ENCODE results near the gene GZMM.
A peak's percentile ranks its signal among the peaks of the same experiment; 100 is the strongest.

GZMM gene

GRCh38 chr19:577439-578392 lies 33.9 kb downstream of the GZMM start:
- Histone ChIP-seq H2AK5ac (ENCODE audit: low read length, severe bottlenecking) (peak overlapping the region; percentile 38), H3K79me1 (replicated peaks; ENCODE audit: low read length, poor library complexity, severe bottlenecking) (peaks cover 10% of the 10 kb centered on the region), H3K4me1 (ENCODE audit: control insufficient read depth, insufficient read depth, low read depth, low read length) (peaks cover 69% of the 10 kb centered on the region), H3K4me2 (ENCODE audit: low read length, poor library complexity, severe bottlenecking) (no peak overlapping the region), H2AFZ (ENCODE audit: low read depth, low read length) (no peak overlapping the region), H4K91ac (ENCODE audit: low read length) (no peak overlapping the region), H3K4me3 (ENCODE audit: insufficient read depth in 1 of 2, low read depth in 1 of 2, low read length in 2 of 2) (no peak overlapping the region), H2BK120ac (ENCODE audit: low read depth, low read length) (no peak overlapping the region), H3K9me3 (ENCODE audit: control insufficient read depth, low read length) (no peaks in the 10 kb centered on the region), H3K4ac (ENCODE audit: low read depth in 1 of 2, low read length in 2 of 2) (no peak overlapping the region), H3K14ac (ENCODE audit: low read length in 2 of 2) (no peak overlapping the region), H2BK12ac (ENCODE audit: low read length in 2 of 2) (peak overlapping the region in 1 of 2 experiments; percentile 40), H2BK5ac (ENCODE audit: low read depth, low read length, poor library complexity, severe bottlenecking) (no peak overlapping the region), H2BK15ac (ENCODE audit: low read depth, poor library complexity, severe bottlenecking) (no peak overlapping the region), H4K8ac (ENCODE audit: low read length) (peak overlapping the region; percentile 42), H3K36me3 (ENCODE audit: control insufficient read depth in 1 of 2, insufficient read depth in 2 of 2, low read depth in 1 of 2, low read length in 2 of 2) (peaks cover 16 to 57% of the 10 kb centered on the region in 2 experiments), H3K27me3 (ENCODE audit: control insufficient read depth in 1 of 2, insufficient read depth in 1 of 2, low read length in 2 of 2) (no peaks in the 10 kb centered on the region), H3K9ac (ENCODE audit: low read length) (no peak overlapping the region), H3K23ac (ENCODE audit: low read length in 2 of 2) (no peak overlapping the region), H3K18ac (ENCODE audit: low read depth in 1 of 2, low read length in 2 of 2) (no peak overlapping the region), H3K27ac (ENCODE audit: low read length, poor library complexity, severe bottlenecking) (no peak overlapping the region)
- 95% methylated on average over 64 of the region's 66 CpGs for WGBS
- no peak for DNase-seq

- peaks cover 28 to 73% of the 10 kb centered on the region in 2 experiments for H3K36me3 ChIP-seq (ENCODE audit: control insufficient read depth in 1 of 2, insufficient read depth in 2 of 2, low read depth in 1 of 2, low read length in 2 of 2)
- no peak overlapping the region for H3K4ac ChIP-seq (ENCODE audit: low read depth in 1 of 2, low read length in 2 of 2)
- H3K9ac ChIP-seq (ENCODE audit: low read length) = no peak overlapping the region
- 96% methylated on average over 46 of the region's 46 CpGs for WGBS
- H3K9me3 ChIP-seq (ENCODE audit: control insufficient read depth, low read length) = no peaks in the 10 kb centered on the region
- H3K4me3 ChIP-seq (ENCODE audit: insufficient read depth in 1 of 2, low read depth in 1 of 2, low read length in 2 of 2) = no peak overlapping the region
- H3K4me1 ChIP-seq (ENCODE audit: control insufficient read depth, insufficient read depth, low read depth, low read length) = peaks cover 77% of the 10 kb centered on the region
- no peak overlapping the region for H3K27ac ChIP-seq (ENCODE audit: low read length, poor library complexity, severe bottlenecking)
- H3K14ac ChIP-seq (ENCODE audit: low read length in 2 of 2) = no peak overlapping the region
- H4K91ac ChIP-seq (ENCODE audit: low read length) = no peak overlapping the region
- H3K23ac ChIP-seq (ENCODE audit: low read length in 2 of 2) = no peak overlapping the region
- H4K8ac ChIP-seq (ENCODE audit: low read length) = no peak overlapping the region
- no peak overlapping the region for H3K4me2 ChIP-seq (ENCODE audit: low read length, poor library complexity, severe bottlenecking)
- H3K18ac ChIP-seq (ENCODE audit: low read depth in 1 of 2, low read length in 2 of 2) = no peak overlapping the region
- no peak overlapping the region for H2AK5ac ChIP-seq (ENCODE audit: low read length, severe bottlenecking)
- H2BK5ac ChIP-seq (ENCODE audit: low read depth, low read length, poor library complexity, severe bottlenecking) = no peak overlapping the region
- no peak overlapping the region for H2BK15ac ChIP-seq (ENCODE audit: low read depth, poor library complexity, severe bottlenecking)
- H3K27me3 ChIP-seq (ENCODE audit: control insufficient read depth in 1 of 2, insufficient read depth in 1 of 2, low read length in 2 of 2) = no peaks in the 10 kb centered on the region
- H3K79me1 ChIP-seq (replicated peaks; ENCODE audit: low read length, poor library complexity, severe bottlenecking) = peaks cover 19% of the 10 kb centered on the region
- H2BK12ac ChIP-seq (ENCODE audit: low read length in 2 of 2) = no peak overlapping the region
- H2AFZ ChIP-seq (ENCODE audit: low read depth, low read length) = no peak overlapping the region
- H2BK120ac ChIP-seq (ENCODE audit: low read depth, low read length) = no peak overlapping the region
- DNase-seq = no peak
These were observed 35.4 kb downstream of the GZMM start for GRCh38 chr19:579111-579841.

- Histone ChIP-seq H3K9ac (ENCODE audit: low read length) (no peak overlapping the region), H2BK120ac (ENCODE audit: low read depth, low read length) (no peak overlapping the region), H3K79me1 (replicated peaks; ENCODE audit: low read length, poor library complexity, severe bottlenecking) (peaks cover 19% of the 10 kb centered on the region), H4K91ac (ENCODE audit: low read length) (no peak overlapping the region), H2AK5ac (ENCODE audit: low read length, severe bottlenecking) (no peak overlapping the region), H3K27ac (ENCODE audit: low read length, poor library complexity, severe bottlenecking) (no peak overlapping the region), H3K18ac (ENCODE audit: low read depth in 1 of 2, low read length in 2 of 2) (no peak overlapping the region), H3K4me1 (ENCODE audit: control insufficient read depth, insufficient read depth, low read depth, low read length) (peaks cover 78% of the 10 kb centered on the region), H2AFZ (ENCODE audit: low read depth, low read length) (no peak overlapping the region), H3K23ac (ENCODE audit: low read length in 2 of 2) (no peak overlapping the region), H2BK15ac (ENCODE audit: low read depth, poor library complexity, severe bottlenecking) (no peak overlapping the region), H3K27me3 (ENCODE audit: control insufficient read depth in 1 of 2, insufficient read depth in 1 of 2, low read length in 2 of 2) (no peaks in the 10 kb centered on the region), H3K4me3 (ENCODE audit: insufficient read depth in 1 of 2, low read depth in 1 of 2, low read length in 2 of 2) (no peak overlapping the region), H4K8ac (ENCODE audit: low read length) (no peak overlapping the region), H3K36me3 (ENCODE audit: control insufficient read depth in 1 of 2, insufficient read depth in 2 of 2, low read depth in 1 of 2, low read length in 2 of 2) (peaks cover 28 to 76% of the 10 kb centered on the region in 2 experiments), H3K4ac (ENCODE audit: low read depth in 1 of 2, low read length in 2 of 2) (no peak overlapping the region), H2BK12ac (ENCODE audit: low read length in 2 of 2) (no peak overlapping the region), H2BK5ac (ENCODE audit: low read depth, low read length, poor library complexity, severe bottlenecking) (no peak overlapping the region), H3K9me3 (ENCODE audit: control insufficient read depth, low read length) (no peaks in the 10 kb centered on the region), H3K4me2 (ENCODE audit: low read length, poor library complexity, severe bottlenecking) (no peak overlapping the region), H3K14ac (ENCODE audit: low read length in 2 of 2) (no peak overlapping the region)
- WGBS = 97% methylated on average over 11 of the region's 11 CpGs
- DNase-seq = no peak
These were observed 35.9 kb downstream of the GZMM start for GRCh38 chr19:579842-580155.

- no peaks in the 10 kb centered on the region for H3K9me3 ChIP-seq (ENCODE audit: control insufficient read depth, low read length)
- H3K4me3 ChIP-seq (ENCODE audit: insufficient read depth in 1 of 2, low read depth in 1 of 2, low read length in 2 of 2) = no peak overlapping the region
- no peak overlapping the region for H3K4me2 ChIP-seq (ENCODE audit: low read length, poor library complexity, severe bottlenecking)
- H3K79me1 ChIP-seq (replicated peaks; ENCODE audit: low read length, poor library complexity, severe bottlenecking) = peaks cover 19% of the 10 kb centered on the region
- no peak overlapping the region for H4K8ac ChIP-seq (ENCODE audit: low read length)
- no peak overlapping the region for H4K91ac ChIP-seq (ENCODE audit: low read length)
- H2BK15ac ChIP-seq (ENCODE audit: low read depth, poor library complexity, severe bottlenecking) = no peak overlapping the region
- no peak overlapping the region for H3K23ac ChIP-seq (ENCODE audit: low read length in 2 of 2)
- no peak overlapping the region for H3K14ac ChIP-seq (ENCODE audit: low read length in 2 of 2)
- H2BK5ac ChIP-seq (ENCODE audit: low read depth, low read length, poor library complexity, severe bottlenecking) = no peak overlapping the region
- H3K36me3 ChIP-seq (ENCODE audit: control insufficient read depth in 1 of 2, insufficient read depth in 2 of 2, low read depth in 1 of 2, low read length in 2 of 2) = peaks cover 28 to 82% of the 10 kb centered on the region in 2 experiments
- WGBS = 92% methylated on average over 22 of the region's 22 CpGs
- no peak overlapping the region for H3K18ac ChIP-seq (ENCODE audit: low read depth in 1 of 2, low read length in 2 of 2)
- no peak overlapping the region for H3K27ac ChIP-seq (ENCODE audit: low read length, poor library complexity, severe bottlenecking)
- H2AFZ ChIP-seq (ENCODE audit: low read depth, low read length) = no peak overlapping the region
- H3K4me1 ChIP-seq (ENCODE audit: control insufficient read depth, insufficient read depth, low read depth, low read length) = peaks cover 76% of the 10 kb centered on the region
- no peak overlapping the region for H2BK120ac ChIP-seq (ENCODE audit: low read depth, low read length)
- no peak overlapping the region for H2AK5ac ChIP-seq (ENCODE audit: low read length, severe bottlenecking)
- no peak overlapping the region for H3K9ac ChIP-seq (ENCODE audit: low read length)
- no peak overlapping the region for H2BK12ac ChIP-seq (ENCODE audit: low read length in 2 of 2)
- no peaks in the 10 kb centered on the region for H3K27me3 ChIP-seq (ENCODE audit: control insufficient read depth in 1 of 2, insufficient read depth in 1 of 2, low read length in 2 of 2)
- DNase-seq = no peak
- H3K4ac ChIP-seq (ENCODE audit: low read depth in 1 of 2, low read length in 2 of 2) = no peak overlapping the region
These were observed 36.5 kb downstream of the GZMM start for GRCh38 chr19:580274-580835.
